ENCODE data around the gene TSPAN5. TPM values are rescaled to one million over a fixed set of nuclear protein-coding genes. Genes with fewer than 3 reads are reported as not detected.

TSPAN5 gene
- total RNA-seq, 1 donor from 2014 or later: 13.7 TPM

DNA sequence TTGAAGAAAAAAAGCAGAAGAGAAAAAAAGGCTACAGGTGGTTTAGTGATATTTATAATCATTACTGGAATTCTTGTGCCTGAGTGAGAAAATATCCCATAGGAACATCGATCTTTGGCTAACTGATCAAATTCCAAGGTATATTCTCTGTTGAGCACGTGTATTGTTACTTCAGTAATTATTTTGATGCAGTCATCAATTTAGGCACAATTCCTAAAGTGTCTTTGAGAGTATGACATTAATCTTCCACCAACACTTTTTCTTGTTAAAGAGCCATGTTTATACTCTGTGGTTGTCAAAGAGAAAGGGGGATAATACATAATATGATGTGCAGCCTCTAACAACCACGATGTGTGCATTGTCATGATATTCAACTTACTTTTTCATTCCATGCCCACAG, 151.1 kb downstream of the TSPAN5 start:
- FAIRE-seq: no peak
- no peak for TF ChIP-seq CTCF (IDR thresholded peaks at IDR 0.05; ENCODE audit: insufficient read depth, low read length, severe bottlenecking)

DNA sequence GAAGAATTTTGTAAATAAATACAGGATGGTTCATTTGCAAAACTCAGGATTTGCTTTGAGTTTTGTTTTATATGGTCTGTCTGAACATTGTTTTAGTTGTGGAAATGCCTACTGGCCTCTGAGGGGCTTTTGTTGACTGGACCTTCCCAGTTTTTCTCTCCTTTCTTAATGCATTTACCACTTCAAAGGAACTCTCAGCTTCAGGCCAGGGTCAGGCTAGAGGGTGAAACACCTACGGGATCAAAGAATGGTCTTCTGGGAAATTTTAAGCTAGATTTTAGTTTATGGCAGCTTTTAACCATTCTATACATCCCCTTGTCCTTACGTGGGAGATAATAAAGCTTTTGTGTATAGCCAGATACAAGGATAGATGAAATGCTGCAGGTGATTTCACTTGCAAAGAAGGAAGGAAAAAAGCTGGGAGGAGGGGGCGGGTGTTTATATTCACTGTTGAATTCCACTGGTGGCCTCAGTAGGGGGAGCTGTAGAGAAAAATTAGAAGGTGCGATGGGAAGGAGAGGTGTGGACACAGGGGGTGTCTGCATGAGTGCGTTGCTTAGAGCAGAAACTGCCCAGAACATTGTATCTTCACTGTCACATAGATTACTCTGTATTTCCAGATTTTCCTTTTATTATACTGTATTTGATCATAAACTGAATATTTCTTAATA, 151.8 kb downstream of the TSPAN5 start:
- Histone ChIP-seq H3K36me3 (ENCODE audit: control insufficient read depth, insufficient read depth, low read length) (peaks cover 1% of the 10 kb centered on the region), H3K4me3 (ENCODE audit: low read depth, low read length) (no peak overlapping the region), H3K27me3 (ENCODE audit: control insufficient read depth, insufficient read depth, low read length) (no peaks in the 10 kb centered on the region)
- DNase-seq (ENCODE audit: low read depth) (no peak), FAIRE-seq (no peak)
- no peak for TF ChIP-seq CTCF (IDR thresholded peaks at IDR 0.05; ENCODE audit: insufficient read depth, low read length, severe bottlenecking)

More for the DNA sequence above, 151.1 kb downstream of the TSPAN5 start:
- no peak overlapping the region for H3K4me3 ChIP-seq (ENCODE audit: low read depth, low read length)
- DNase-seq (ENCODE audit: low read depth): no peak
- H3K27me3 ChIP-seq (ENCODE audit: control insufficient read depth, insufficient read depth, low read length): no peaks in the 10 kb centered on the region
- H3K36me3 ChIP-seq (ENCODE audit: control insufficient read depth, insufficient read depth, low read length): no peaks in the 10 kb centered on the region

DNA sequence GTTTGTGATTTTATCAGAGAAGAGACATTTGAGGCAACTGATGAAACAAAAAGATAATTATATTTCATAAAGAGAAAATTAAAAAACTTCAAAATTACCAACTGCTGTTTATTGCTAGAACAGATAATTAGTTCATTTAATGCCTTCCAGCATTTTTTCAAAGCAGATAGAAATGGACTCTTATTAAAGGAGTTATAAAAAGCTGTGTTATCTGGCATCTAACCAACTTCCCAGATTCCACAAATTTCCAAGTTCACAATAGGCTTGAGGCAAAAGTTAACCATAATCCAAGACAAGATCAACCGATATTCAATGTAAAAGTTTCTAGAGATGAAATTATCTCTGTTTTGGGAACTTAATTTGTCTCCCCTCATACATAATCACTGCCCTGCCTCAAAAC, 152.4 kb downstream of the TSPAN5 start:
- FAIRE-seq (no peak), DNase-seq (ENCODE audit: low read depth) (no peak)
- TF ChIP-seq CTCF (IDR thresholded peaks at IDR 0.05; ENCODE audit: insufficient read depth, low read length, severe bottlenecking): no peak
- Histone ChIP-seq H3K27me3 (ENCODE audit: control insufficient read depth, insufficient read depth, low read length) (no peaks in the 10 kb centered on the region), H3K4me3 (ENCODE audit: low read depth, low read length) (no peak overlapping the region), H3K36me3 (ENCODE audit: control insufficient read depth, insufficient read depth, low read length) (peaks cover 1% of the 10 kb centered on the region)

GRCh38 chr4:98504091-98504490, 154.3 kb downstream of the TSPAN5 start:
- Histone ChIP-seq H3K27me3 (ENCODE audit: control insufficient read depth, insufficient read depth, low read length) (no peaks in the 10 kb centered on the region), H3K4me3 (ENCODE audit: low read depth, low read length) (no peak overlapping the region), H3K36me3 (ENCODE audit: control insufficient read depth, insufficient read depth, low read length) (peaks cover 1% of the 10 kb centered on the region)
- no peak for FAIRE-seq
- DNase-seq (ENCODE audit: low read depth): no peak
- TF ChIP-seq CTCF (IDR thresholded peaks at IDR 0.05; ENCODE audit: insufficient read depth, low read length, severe bottlenecking): no peak

- Histone ChIP-seq H3K4me3 (ENCODE audit: low read depth, low read length) (no peak overlapping the region), H3K36me3 (ENCODE audit: control insufficient read depth, insufficient read depth, low read length) (peaks cover 1% of the 10 kb centered on the region), H3K27me3 (ENCODE audit: control insufficient read depth, insufficient read depth, low read length) (no peaks in the 10 kb centered on the region)
- FAIRE-seq (no peak), DNase-seq (ENCODE audit: low read depth) (no peak)
- no peak for TF ChIP-seq CTCF (IDR thresholded peaks at IDR 0.05; ENCODE audit: insufficient read depth, low read length, severe bottlenecking)
Measured at GRCh38 chr4:98503676-98504075, 154.7 kb downstream of the TSPAN5 start.

DNA sequence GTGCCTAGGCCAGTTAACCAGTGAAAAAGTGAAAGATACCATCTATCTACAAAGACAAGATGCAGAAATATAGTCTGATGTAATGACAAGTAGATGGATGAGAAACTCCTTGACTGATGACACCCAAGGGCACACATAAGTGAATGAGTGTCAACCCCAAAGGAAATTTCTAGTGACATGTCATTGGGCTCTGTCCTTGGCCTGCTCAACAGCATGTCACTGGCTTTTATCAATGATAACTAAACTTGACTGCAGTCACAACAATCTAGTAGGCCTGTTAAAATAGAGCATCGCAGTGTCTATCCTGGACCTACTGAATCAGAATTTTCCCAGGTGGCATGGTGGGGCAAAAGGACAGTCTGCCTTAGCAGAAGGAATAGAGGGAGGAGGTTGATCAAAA, 155.8 kb downstream of the TSPAN5 start:
- DNase-seq (ENCODE audit: low read depth): no peak
- Histone ChIP-seq H3K27me3 (ENCODE audit: control insufficient read depth, insufficient read depth, low read length) (no peaks in the 10 kb centered on the region), H3K4me3 (ENCODE audit: low read depth, low read length) (no peak overlapping the region), H3K36me3 (ENCODE audit: control insufficient read depth, insufficient read depth, low read length) (peaks cover 1% of the 10 kb centered on the region)
- FAIRE-seq: no peak
- no peak for TF ChIP-seq CTCF (IDR thresholded peaks at IDR 0.05; ENCODE audit: insufficient read depth, low read length, severe bottlenecking)
